SKM-1 treated with dmso at 0.1 percent for 144 hours (cell line): Measurements from ENCODE around the gene LPIN1.
"Not testable (repeated sequence)": the region's sequence is repeated elsewhere in the genome, so short reads cannot be mapped to it uniquely, and the experiment has no call there.

ENCODE experiments used
- DNase-seq: peaks from one replicate; lab custom pipeline; 2025; ENCODE audit not compliant: unreplicated experiment; lab: John Stamatoyannopoulos, UW

Gene LPIN1

GRCh38 chr2:11713815-11714214 lies 32.6 kb upstream of the LPIN1 start:
- no peak for DNase-seq

- DNase-seq = no peak
Observed at GRCh38 chr2:11715987-11716652, 30.3 kb upstream of the LPIN1 start.

GRCh38 chr2:11716689-11717321 lies 29.6 kb upstream of the LPIN1 start:
- no peak for DNase-seq

GRCh38 chr2:11717623-11718022 lies 28.8 kb upstream of the LPIN1 start:
- DNase-seq = no peak

GRCh38 chr2:11718606-11719005 lies 27.8 kb upstream of the LPIN1 start:
- DNase-seq = no peak

- no peak for DNase-seq
Observed at GRCh38 chr2:11719230-11719977, 27.0 kb upstream of the LPIN1 start.

- DNase-seq = no peak
Observed at GRCh38 chr2:11720752-11721151, 25.7 kb upstream of the LPIN1 start.

GRCh38 chr2:11722292-11723060 lies 24.0 kb upstream of the LPIN1 start:
- no peak for DNase-seq

GRCh38 chr2:11723061-11723371 lies 23.4 kb upstream of the LPIN1 start:
- no peak for DNase-seq

- DNase-seq = no peak
Observed at GRCh38 chr2:11724151-11724550, 22.3 kb upstream of the LPIN1 start.

- no peak for DNase-seq
Observed at GRCh38 chr2:11726384-11726783, 20.0 kb upstream of the LPIN1 start.

GRCh38 chr2:11729362-11730212 lies 16.8 kb upstream of the LPIN1 start:
- peak; percentile 49 for DNase-seq

GRCh38 chr2:11731214-11731984 lies 15.0 kb upstream of the LPIN1 start:
- DNase-seq = not testable (repeated sequence)

GRCh38 chr2:11732587-11732986 lies 13.8 kb upstream of the LPIN1 start:
- no peak for DNase-seq

- not testable (repeated sequence) for DNase-seq
Observed at GRCh38 chr2:11737852-11738251, 8.6 kb upstream of the LPIN1 start.

GRCh38 chr2:11738589-11739436 lies 7.6 kb upstream of the LPIN1 start:
- peak; percentile 52 for DNase-seq

- no peak for DNase-seq
Observed at GRCh38 chr2:11740723-11741122, 5.7 kb upstream of the LPIN1 start.

GRCh38 chr2:11742317-11742701 lies 4.1 kb upstream of the LPIN1 start:
- DNase-seq = no peak
